RPMI8226 (cell line): ENCODE measurements around the gene SLC4A2.
"Not testable (repeated sequence)": the region's sequence is repeated elsewhere in the genome, so short reads cannot be mapped to it uniquely, and the experiment has no call there.

Experiments used
- DNase-seq: peaks from one replicate; pipeline ENCODE4 v3.0.0-alpha.2; 2015

The SLC4A2 gene

GRCh38 chr7:151059367-151060112 lies at the start of gene SLC4A2:
TSS of gene SLC4A2 (plus strand) at chr7:151059589. CDS start at chr7:151061988, 2,399 bp downstream.
- peak; percentile 85 for DNase-seq

DNA sequence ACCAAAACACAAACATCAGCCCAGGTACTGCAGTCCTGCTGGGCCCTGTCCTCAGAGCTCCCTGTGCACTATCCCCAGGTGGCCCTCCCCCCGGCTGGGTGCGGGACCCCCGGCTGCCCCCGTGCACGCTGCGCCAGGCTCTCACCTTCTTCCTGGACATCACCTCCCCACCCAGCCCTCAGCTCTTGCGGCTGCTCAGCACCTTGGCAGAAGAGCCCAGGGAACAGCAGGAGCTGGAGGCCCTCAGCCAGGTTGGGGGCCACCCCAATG lies 49.4 kb upstream of the SLC4A2 start:
- DNase-seq: no peak

DNA sequence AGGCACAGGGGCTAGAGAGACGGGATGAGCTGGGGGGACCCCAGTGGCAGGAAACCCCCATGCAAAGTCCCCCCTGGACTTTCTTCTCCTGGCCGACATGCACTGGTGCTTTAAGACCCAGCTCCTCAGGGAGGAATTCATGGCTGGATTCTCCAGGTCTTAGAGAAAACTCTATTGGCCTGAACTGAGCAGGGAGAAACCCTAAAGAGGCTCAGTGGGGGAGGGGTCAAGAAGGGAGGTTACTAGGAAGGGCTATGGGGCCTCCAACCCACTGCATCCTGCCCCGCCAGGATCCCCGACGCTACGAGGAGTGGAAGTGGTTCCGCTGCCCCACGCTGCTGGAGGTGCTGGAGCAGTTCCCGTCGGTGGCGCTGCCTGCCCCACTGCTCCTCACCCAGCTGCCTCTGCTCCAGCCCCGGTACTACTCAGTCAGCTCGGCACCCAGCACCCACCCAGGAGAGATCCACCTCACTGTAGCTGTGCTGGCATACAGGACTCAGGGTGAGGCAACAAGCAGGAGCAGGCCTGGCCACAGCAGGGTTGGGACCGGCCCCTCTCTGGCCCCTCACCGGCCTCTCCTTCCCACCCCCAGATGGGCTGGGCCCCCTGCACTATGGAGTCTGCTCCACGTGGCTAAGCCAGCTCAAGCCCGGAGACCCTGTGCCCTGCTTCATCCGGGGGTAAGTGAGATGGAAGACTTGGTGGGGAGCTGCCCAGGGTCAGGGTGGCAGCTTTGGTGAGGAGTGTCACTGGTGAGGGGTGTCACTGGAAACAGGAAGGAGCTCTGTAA lies 48.9 kb upstream of the SLC4A2 start:
- peak; percentile 26 for DNase-seq

- DNase-seq: no peak
Observed at GRCh38 chr7:151011097-151011409, 48.3 kb upstream of the SLC4A2 start.

- not testable (repeated sequence) for DNase-seq
Observed at GRCh38 chr7:151011616-151012015, 47.8 kb upstream of the SLC4A2 start.

GRCh38 chr7:151012031-151012692 lies 47.2 kb upstream of the SLC4A2 start:
- no peak for DNase-seq

- no peak for DNase-seq
Observed at GRCh38 chr7:151012911-151013347, 46.5 kb upstream of the SLC4A2 start.

- no peak for DNase-seq
Observed at GRCh38 chr7:151013356-151013732, 46.0 kb upstream of the SLC4A2 start.

- peak; percentile 91 for DNase-seq
Observed at GRCh38 chr7:151013733-151014497, 45.5 kb upstream of the SLC4A2 start.

GRCh38 chr7:151014950-151015349 lies 44.4 kb upstream of the SLC4A2 start:
- DNase-seq: no peak

DNA sequence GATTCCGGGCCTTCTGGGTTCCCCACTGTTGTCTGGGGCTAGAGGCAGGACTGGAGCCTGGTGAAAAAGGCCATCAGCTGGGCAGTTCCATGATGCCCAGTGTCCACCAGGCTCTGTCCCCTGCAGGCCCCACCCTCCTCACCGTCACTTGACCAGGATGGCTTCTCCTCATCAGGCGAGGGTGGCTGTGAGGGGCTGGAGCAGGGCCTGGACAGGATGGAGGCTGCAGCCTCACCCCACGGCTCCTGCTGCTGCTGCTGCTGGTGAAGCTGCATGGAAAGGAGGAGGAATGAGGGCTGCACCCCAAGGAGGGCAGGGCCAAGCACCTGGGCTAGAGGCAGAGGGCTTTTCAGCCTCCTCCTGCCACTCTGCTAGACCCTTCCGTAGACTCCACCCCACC lies 43.4 kb upstream of the SLC4A2 start:
- DNase-seq: no peak

DNA sequence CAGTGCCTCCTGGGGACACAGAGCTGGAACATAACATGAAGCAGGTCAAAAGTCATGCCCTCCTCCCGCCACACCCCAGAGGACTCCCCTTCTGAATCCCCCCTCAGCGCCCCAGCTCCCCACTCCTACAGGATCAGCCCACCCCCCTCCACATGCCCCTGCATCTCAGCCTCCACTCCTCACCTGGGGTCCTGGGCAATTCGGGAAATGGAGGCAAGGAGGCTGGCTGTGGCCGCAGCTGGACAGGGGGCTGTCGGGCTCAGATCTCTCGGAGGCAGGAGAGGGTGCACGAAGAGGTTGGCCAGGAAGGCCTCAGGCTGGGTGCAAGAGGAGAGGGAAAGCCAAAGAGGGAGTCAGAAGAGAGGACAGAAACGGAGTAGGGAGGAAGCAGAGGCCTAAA lies 42.9 kb upstream of the SLC4A2 start:
- no peak for DNase-seq

- no peak for DNase-seq
Observed at GRCh38 chr7:151016942-151017341, 42.4 kb upstream of the SLC4A2 start.

DNA sequence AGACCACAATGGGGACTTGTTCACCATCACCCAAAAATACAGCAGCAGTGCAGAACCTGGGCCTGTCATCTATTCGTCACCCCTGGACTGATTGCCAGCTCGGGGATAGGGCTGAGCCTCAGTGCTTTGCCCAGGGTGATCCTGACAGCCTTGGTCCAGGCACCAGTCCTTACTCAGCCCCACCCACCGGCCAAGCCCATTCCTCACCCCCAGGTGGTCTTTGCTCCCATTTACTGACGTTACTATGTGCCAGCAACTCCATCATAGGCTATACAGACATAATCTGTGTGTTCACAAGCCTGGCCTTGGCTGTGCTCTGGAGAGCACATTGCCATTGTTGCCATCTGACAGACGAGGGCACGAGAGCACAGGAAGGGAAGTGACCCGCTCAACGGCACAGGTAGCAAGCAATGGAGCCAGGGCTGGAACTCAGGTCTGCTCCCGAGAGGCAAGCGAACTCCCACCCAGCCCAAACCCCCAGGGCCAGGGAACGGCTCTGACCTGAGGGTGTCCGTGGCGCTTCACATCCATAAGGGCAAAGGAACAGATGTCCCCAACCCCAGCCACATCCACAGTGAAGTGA lies 41.9 kb upstream of the SLC4A2 start:
- DNase-seq: no peak

GRCh38 chr7:151017953-151018420 lies 41.4 kb upstream of the SLC4A2 start:
- peak; percentile 75 for DNase-seq

DNA sequence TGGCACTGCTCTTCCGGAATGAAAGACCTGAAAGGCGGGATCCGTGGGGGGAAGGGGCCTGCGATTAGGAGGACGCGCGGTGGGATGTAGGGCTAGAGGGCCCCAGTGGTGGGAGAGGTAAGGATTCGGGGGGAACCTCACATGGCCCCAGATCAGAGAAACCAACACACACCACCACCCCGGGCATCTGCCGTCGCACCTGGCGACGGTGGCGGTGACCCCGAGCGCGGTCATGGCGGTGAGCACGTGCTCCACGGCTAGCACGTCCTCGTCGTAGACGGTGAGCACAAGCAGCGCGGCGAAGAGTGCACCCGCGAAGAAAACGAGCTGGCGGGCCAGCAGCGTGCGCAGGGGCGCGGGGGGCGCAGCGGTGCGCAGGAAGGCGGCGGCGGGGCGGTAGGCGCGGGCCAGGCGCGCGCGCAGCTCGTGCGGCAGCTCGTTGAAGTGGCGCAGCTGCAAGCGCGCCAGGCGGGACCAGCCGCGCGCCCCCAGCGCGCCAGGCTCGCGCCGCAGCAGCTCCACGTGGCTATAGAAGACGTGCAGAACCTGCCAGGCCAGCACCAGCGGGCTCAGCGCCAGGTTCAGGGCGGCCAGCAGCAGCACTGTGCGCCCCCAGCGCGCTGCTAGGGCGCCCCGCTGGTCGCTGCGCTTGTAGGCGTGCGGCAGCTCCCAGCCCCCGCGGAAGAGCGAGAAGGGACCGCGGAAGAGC lies 40.8 kb upstream of the SLC4A2 start:
- peak; percentile 65 for DNase-seq

DNA sequence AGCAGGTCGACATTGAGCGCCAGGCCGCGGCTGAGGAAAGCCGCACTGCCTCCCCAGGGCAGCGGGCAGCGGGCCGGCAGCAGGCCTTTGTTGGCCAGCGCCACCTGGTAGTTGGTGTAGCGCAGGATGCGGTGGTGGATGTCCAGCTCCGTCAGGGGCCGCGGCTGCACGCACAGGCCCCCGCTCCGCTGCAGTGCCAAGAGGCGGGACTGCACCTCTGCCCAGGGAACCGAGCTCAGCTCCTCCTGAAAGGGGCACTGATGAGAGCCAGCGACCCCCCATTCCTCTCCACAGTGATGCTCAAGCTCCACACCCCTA lies 40.3 kb upstream of the SLC4A2 start:
- no peak for DNase-seq

- DNase-seq: no peak
Observed at GRCh38 chr7:151020231-151020630, 39.2 kb upstream of the SLC4A2 start.

- no peak for DNase-seq
Observed at GRCh38 chr7:151023232-151023631, 36.2 kb upstream of the SLC4A2 start.

DNA sequence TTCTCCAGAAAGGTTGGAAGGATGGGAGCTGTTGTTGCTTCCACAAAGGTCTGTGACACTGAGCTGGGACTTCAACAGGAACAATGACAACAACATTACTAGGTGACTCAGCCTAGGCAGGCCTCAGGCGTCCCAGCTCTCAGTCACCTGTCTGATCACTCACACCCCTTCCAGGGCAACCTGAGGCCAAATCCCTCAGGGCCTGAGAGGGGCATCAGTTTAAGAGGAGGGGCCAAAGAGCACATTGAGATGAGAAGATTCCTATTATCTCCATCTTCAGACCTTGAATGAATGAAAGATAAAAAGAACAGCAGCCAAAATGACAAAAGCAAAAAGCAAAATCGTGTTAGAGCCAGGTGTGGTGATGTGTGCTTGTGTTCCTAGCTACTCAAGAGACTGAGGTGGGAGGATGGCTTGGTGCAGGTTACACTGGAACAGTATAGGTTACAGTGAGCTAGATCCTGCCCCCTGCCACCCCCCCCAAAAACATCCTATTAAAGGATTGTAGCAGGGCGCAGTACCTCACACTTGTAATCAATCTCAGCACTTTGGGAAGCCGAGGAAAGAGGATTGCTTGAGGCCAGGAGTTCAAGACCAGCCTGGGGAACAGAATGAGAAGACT lies 34.8 kb upstream of the SLC4A2 start, which contains the start of gene ATG9B:
Gene ATG9B, minus strand, starts transcription at position 60 of the 622 bp plus-strand sequence. CDS start 71 bp downstream, outside the sequence.
- DNase-seq: no peak

- peak; percentile 62 for DNase-seq
Observed at GRCh38 chr7:151025924-151026671, 33.3 kb upstream of the SLC4A2 start.
